SU-DHL-6 (cell line): ENCODE measurements around the gene TIMP4.

ENCODE experiments used
- H2AFZ ChIP-seq: fragments of 200-600 bp; sonication (generic); 2 replicates; pipeline ENCODE4 v1.6.1; 2014; ENCODE audit warnings: low read depth, mild to moderate bottlenecking, moderate library complexity, mixed read lengths, antibody characterized with exemption, low read length; ENCODE audit not compliant: severe bottlenecking
- H3F3A ChIP-seq: fragments of 200-600 bp; shearing (Covaris generic); 2 replicates; pipeline ENCODE4 v1.6.0; 2016; ENCODE audit warnings: antibody characterized with exemption, mild to moderate bottlenecking; ENCODE audit not compliant: insufficient read depth
- H3K27ac ChIP-seq: fragments of 200-600 bp; sonication (generic); 2 replicates; pipeline ENCODE4 v1.5.1; 2016; ENCODE audit warnings: low read depth, mild to moderate bottlenecking, low read length, moderate library complexity, mixed read lengths
- H3K27me3 ChIP-seq: fragments of 200-600 bp; sonication (generic), shearing (Covaris generic); 2 replicates; pipeline ENCODE4 v1.6.0; 2014; ENCODE audit warnings: mild to moderate bottlenecking, low read length
- H3K36me3 ChIP-seq: fragments of 200-600 bp; sonication (generic); 2 replicates; pipeline ENCODE4 v1.6.1; 2014; ENCODE audit warnings: mild to moderate bottlenecking, low read length, mixed read lengths
- H3K4me2 ChIP-seq: fragments of 300-600, 200-600 bp; shearing (Covaris generic), sonication (generic); 2 replicates; pipeline ENCODE4 v1.6.0; 2014; ENCODE audit warnings: low read length, low read depth, mild to moderate bottlenecking; ENCODE audit not compliant: poor library complexity, severe bottlenecking
- H3K4me3 ChIP-seq: fragments of 200-600 bp; sonication (generic); 2 replicates; pipeline ENCODE4 v1.5.1; 2014; ENCODE audit warnings: antibody characterized with exemption, low read length, mild to moderate bottlenecking, mixed read lengths; ENCODE audit not compliant: insufficient read depth, poor library complexity, severe bottlenecking
- H3K79me2 ChIP-seq: fragments of 200-600 bp; sonication (generic); 2 replicates; pipeline ENCODE4 v1.6.1; 2014; ENCODE audit warnings: mild to moderate bottlenecking, low read length, moderate library complexity; ENCODE audit not compliant: insufficient read depth
- H3K9ac ChIP-seq: fragments of 200-600 bp; sonication (generic); 2 replicates; pipeline ENCODE4 v1.7.0; 2014; ENCODE audit warnings: mild to moderate bottlenecking, low read length
- H3K9me2 ChIP-seq: fragments of 200-600 bp; sonication (generic); replicated peaks from 2 replicates; pipeline ENCODE4 v1.6.1; 2014; ENCODE audit warnings: low read length; ENCODE audit not compliant: insufficient read depth
- H3K9me3 ChIP-seq: fragments of 200-600 bp; sonication (generic); 2 replicates; pipeline ENCODE4 v1.6.1; 2014; ENCODE audit warnings: low read length, mixed read lengths; ENCODE audit not compliant: insufficient read depth
- H4K20me1 ChIP-seq: fragments of 200-600 bp; sonication (generic); 2 replicates; pipeline ENCODE4 v1.6.1; 2014; ENCODE audit warnings: low read depth, mild to moderate bottlenecking, antibody characterized with exemption, low read length, moderate library complexity, mixed read lengths
- CTCF ChIP-seq: fragments of 200-600 bp; sonication (generic); IDR thresholded peaks from one replicate; pipeline ENCODE4 v1.5.1; 2017; ENCODE audit warnings: antibody characterized with exemption, mild to moderate bottlenecking, low read length, moderate library complexity; ENCODE audit not compliant: insufficient read depth, poor library complexity, severe bottlenecking
- EZH2phosphoT487 ChIP-seq: fragments of 200-600 bp; sonication (generic), shearing (Covaris generic); conservative IDR thresholded peaks from 2 replicates; pipeline ENCODE4 v1.6.1; 2018; ENCODE audit warnings: mild to moderate bottlenecking, antibody characterized with exemption, low read length, moderate library complexity, mixed read lengths

The TIMP4 gene

GRCh38 chr3:12186515-12187286, 28.0 kb upstream of the TIMP4 start:
- Histone ChIP-seq H4K20me1 (no peaks in the 10 kb centered on the region), H3K27me3 (no peaks in the 10 kb centered on the region), H3F3A (no peaks in the 10 kb centered on the region), H3K9me2 (no peaks in the 10 kb centered on the region), H3K9ac (no peak overlapping the region), H3K36me3 (no peaks in the 10 kb centered on the region), H3K27ac (no peak overlapping the region), H3K4me3 (no peak overlapping the region), H3K79me2 (no peaks in the 10 kb centered on the region), H2AFZ (no peak overlapping the region), H3K4me2 (no peak overlapping the region), H3K9me3 (no peaks in the 10 kb centered on the region)
- TF ChIP-seq EZH2phosphoT487 (no peak), CTCF (no peak)

DNA sequence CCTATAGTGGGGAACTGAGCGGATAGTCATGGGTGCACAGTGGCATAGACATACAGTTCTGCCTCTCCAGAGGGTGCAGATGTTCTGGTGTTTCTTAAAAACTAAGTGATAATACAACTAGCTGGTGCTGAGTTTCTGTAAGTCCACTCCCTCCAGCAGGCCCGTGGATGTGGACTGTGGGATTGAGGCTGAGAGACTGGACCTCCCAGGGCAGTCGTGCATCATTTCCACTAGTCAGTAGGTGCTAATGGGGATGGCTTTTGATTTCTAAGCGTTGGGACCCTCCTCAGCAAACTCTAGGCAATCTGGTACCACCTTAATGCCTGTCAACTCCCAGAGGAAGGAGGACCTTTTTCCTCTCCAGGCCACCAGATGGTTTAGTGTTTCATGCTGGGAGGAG, 27.3 kb upstream of the TIMP4 start:
- TF ChIP-seq EZH2phosphoT487 (no peak), CTCF (no peak)
- Histone ChIP-seq H4K20me1 (no peaks in the 10 kb centered on the region), H3K4me3 (no peak overlapping the region), H3K79me2 (no peaks in the 10 kb centered on the region), H3K27ac (no peak overlapping the region), H3K9me2 (no peaks in the 10 kb centered on the region), H3K36me3 (no peaks in the 10 kb centered on the region), H3K9me3 (no peaks in the 10 kb centered on the region), H3K27me3 (no peaks in the 10 kb centered on the region), H3K9ac (no peak overlapping the region), H3K4me2 (no peak overlapping the region), H2AFZ (no peak overlapping the region), H3F3A (no peaks in the 10 kb centered on the region)

GRCh38 chr3:12185172-12185710, 26.5 kb upstream of the TIMP4 start:
- Histone ChIP-seq H3K4me3 (no peak overlapping the region), H3K27ac (no peak overlapping the region), H3K79me2 (no peaks in the 10 kb centered on the region), H3K9ac (no peak overlapping the region), H3K9me2 (no peaks in the 10 kb centered on the region), H2AFZ (no peak overlapping the region), H3K27me3 (no peaks in the 10 kb centered on the region), H3F3A (no peaks in the 10 kb centered on the region), H3K36me3 (no peaks in the 10 kb centered on the region), H3K4me2 (no peak overlapping the region), H3K9me3 (no peaks in the 10 kb centered on the region), H4K20me1 (no peaks in the 10 kb centered on the region)
- TF ChIP-seq EZH2phosphoT487 (no peak), CTCF (no peak)
